ENCODE data around the gene NOX5. TPM values are rescaled to one million over a fixed set of nuclear protein-coding genes. Genes with fewer than 3 reads are reported as not detected.

The NOX5 gene
- total RNA-seq, 1 experiment from 2014 or later = 2.9 TPM

DNA sequence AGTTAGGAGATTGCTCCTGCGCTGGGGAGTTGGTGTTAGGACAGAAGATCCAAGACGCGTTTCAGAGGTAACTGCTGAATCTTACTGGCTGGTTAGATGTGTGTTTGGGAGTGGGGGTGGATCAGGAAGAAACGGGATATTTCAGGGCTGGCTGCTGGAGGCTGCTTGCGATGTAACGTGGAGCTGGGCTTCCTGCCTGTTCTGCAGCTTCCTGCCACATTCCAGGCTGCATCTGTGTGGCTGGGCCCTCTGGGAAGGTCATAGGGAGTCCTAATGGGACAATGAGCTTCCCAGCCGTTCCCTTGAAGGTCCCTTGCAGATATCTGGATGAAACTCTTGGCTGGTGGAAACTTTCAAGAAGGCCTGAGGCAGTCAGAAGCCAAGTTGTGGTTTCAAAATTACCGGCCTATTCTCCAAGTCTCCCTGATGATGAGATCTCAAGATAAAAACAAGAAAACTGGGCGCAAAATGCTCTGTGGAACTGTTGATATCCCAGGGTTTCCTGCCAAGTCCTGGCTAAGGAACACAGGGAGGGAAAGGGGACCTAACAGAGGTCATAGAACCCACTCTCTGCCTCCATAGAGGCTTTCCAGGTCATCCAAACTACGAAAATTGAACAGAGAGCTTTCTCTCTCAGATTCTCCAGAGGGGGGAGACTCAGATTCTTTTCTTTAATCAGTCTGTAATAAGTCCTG lies 67.0 kb downstream of the NOX5 start:
- DNase-seq (ENCODE audit: low read depth) = peak; percentile 95

DNA sequence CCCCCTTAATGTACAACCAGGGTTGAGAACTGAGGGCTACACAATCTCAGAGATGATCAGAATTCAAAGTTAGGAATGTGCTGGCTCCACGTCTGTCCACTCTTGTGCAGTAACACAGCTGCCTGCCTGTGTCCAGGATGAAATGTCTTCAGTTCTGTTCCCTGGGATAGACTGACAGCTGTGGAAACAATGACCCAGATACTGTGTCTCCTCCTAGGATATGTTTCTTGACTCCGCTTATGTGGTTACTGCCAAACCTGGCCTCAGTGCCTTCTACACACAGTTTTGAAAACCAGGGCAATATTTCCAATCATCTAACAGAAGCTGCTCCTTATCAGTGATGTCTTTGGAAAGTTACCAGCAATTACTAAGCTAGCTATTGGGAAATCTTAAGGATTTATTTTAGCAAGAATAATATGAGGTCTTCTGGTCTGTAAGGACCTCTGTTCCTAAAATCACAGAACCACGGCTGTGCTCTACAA lies 67.6 kb downstream of the NOX5 start:
- DNase-seq (ENCODE audit: low read depth) = peak; percentile 63

DNA sequence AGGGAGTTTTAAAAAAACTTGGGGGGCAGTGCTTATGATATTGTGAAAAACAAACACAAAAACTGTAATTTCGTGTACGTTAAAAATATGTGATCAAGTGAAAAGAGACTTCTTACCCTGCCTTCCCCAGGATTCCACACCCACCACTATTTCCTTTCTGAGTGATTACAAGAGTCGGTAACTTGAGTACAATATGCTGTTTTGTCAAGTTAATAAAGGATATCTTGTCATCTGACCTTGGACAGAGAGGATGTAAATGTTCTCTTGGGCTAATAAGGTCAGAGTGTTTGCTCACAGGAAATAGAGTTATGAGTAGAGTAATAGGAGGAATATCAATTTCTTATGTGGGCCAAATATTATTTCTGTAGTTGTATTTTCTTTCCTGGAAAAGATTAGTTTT lies 68.1 kb downstream of the NOX5 start:
- no peak for DNase-seq (ENCODE audit: low read depth)

DNA sequence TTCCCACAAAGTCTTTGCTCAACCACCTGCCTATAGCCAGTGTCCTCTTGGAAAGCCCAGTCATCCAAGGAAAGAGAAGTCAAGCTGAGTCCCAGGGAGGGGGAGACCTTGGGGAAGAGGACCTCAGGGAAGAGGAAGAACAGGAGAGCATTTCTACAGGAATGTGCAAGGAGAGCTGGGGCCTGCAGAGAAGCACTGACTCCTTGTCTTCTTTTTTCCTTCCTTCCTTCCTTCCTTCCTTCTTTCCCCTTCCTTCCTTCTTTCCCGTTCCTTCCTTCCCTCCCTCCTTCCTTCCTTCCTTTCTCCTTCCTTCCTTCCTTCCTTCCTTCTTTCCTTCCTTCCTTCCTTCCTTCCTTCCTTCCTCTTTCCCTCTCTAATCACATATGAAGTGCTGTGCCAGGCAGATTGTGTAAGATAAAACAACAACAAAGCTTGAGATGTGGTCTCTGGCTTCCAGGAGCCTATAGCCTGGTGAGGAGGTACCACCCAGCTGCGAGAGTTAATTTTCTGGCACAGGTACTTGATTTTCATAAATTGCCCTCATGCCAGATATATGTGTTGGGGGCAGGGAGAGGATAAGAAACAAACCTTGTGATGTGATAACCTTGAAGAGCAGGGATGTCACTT lies 70.0 kb downstream of the NOX5 start:
- DNase-seq (ENCODE audit: low read depth) = no peak

DNA sequence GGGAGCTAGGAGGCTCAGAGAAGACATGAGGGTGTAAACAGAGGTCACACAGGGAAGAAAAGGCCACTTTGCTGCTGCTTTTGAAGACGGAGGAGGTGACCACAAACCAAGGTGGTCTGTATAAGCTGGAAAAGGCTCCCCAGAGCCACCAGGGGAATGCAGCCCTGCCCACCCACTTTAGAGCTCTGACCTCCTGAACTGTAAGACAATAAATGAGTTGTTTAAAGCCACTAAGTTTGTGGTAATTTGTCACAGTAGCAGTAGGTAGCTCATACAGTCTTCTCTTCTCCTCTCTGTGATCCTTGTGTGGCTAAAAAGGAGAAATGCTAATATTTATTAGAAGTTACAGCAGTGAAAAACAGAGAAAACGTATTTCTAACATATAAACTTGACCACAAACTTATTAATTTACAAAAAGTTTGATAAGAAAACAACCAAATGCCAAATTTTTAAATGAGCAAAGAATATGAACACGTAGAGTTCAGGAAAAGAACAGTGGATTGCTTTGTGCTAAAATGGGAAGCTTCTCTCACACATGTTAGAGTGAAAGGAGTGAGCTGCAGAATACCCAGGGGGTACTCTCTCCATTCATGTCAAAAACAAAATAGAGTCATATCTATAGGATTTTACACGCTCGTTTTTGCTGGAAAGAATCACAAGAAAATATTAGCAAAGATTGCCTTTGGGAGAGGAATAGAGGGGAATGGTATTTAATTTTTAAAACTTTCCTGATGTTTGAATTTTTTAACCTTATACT lies 71.0 kb downstream of the NOX5 start:
- DNase-seq (ENCODE audit: low read depth) = no peak

DNA sequence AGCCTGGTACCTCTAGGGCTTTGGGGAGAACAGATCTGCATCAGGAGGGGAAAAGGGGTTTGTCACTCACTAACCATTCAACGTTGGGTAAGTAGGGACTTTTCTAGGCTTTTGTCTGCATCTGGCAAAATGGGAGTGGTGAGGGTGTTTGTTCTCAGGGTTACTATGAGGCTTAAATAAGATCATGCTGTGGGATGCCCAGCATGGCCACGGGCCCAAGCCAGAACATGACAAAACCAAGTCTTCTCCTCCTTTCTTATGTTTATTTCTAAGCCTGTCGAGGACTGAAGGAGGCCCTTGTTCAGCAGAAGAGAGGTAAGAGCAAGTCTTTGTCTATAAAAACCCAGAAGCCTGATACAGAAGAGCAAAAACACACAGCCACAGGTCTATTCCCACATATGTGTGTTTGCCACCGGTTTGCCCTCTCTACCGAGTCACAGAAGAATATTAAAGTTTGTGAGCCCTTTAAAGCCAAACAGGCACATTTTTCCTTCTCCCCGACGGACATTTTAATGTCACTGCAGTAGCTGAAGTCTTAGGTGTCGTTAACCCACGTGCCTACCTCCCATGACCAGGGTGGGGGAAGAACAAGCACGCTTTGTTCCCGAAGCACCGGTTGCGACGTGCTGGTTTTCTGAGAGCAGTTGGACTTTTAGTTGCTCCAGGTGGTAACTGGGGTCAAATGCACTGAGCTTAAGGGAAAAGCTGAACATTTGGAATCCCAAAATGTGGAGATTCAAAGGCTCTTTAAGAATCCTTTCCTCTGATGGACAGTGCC lies 72.1 kb downstream of the NOX5 start:
- DNase-seq (ENCODE audit: low read depth) = no peak

DNA sequence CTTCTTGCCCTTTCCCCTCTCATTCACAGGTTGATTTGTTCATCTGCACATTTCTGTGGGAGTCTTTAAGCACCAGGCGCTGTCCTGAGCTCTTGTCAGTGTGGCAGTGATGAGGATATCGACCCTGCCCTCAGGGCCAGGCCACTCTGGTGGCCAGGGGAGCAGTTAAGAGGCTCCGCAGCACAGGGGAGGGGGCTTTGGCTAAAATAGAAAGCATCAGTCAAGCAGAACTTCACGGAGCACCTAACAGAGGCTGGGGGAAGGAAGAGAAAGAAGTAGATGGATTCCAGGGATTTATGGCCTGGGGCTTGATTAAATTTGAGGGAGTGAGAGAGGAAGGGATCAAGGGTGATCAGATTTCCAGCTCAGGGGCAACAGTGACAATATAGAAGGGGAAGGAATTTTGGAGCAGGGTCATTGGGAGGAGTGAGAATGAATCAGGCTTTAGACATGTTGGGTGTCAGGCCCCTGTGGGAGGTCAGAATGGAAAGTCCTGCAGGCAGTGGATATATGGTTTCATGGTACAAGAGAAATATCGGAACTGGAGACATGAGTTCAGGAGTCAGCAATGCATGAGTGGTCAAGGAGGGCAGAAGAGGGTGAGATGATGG lies 73.0 kb downstream of the NOX5 start:
- no peak for DNase-seq (ENCODE audit: low read depth)

DNA sequence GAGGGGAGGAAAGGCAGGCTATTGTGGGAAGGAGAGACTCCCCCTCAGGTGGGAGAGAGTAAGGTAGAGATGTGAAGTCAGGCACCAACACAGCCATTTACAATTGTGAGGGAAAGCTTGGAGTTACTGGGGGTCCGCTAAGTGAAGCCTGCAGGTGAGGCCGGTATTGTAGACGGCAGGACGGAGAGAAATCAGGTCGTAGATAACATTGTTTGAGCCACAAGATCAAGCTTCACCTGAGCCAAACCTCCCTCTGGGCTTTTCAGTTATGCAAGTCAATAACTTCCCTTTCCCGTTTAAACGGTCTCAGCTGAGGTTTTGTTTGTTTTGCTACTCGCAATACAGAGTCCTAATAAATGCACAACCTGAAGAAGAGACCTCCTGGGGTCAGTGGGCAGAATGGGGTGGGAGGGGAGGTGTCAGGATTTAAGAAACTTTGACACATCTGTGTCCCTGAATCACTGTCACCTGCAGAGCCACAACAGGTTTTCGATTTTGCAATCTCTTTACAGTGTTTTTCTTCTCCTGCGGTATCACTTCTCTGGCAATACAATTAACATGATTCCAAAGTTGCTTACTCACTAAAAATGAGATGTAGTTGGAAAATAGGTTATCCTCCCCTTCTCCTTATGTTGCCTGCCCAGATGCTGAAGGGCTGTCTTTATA lies 73.9 kb downstream of the NOX5 start:
- DNase-seq (ENCODE audit: low read depth) = no peak

DNA sequence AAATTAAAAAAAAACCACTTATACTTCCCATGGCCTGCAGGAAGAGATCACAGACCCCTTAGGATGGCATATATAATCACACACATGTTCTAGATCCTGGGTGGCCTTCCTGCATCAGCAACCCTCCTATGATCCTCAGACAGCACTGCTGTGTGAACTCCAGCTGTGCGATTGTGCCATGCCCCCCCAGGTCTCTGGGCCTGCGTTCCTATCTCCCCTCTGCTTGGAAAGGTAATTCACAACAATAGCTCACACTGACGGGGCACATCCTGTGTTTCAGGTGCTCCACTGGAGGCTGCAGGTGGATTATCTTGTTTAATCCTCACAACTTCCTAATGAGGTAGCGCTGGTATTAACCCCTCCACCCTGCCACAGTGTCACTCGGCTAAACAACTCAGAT lies 74.8 kb downstream of the NOX5 start:
- no peak for DNase-seq (ENCODE audit: low read depth)

DNA sequence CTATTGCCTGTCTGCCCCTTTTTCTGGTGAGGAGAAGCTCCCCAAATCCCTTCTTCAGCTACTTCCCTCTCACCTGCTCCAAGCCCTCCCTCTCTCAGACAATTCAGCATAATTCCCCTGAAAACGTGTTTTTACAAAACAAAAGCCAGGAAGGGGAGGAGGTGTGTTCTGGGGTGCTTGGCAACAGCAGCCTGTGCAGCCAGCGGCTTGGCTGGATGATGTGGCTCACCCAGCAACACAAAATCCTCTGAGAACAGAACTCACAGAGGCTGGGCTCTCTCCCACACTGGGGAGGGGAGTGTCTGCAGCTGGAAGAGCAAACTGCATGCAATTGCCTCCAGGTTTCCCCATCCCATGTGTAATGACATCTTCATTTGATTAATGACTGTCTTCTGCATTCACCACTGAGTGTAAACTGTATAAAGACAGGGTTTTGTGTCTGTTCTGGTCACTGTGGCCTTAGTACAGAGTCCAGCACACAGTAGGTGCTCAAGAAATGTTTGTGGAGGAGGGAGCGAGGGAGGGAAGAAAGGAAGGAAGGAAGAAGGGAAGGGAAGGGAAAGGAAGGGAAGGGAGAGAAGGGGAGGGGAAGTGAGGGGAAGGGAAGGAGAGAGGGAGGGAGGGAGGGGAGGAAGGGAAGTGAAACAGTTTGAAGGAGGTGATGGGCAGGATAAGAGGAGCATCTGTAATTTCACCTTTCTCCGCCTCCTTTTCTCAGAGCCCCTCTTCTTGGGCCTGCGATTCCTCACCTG lies 75.9 kb downstream of the NOX5 start:
- peak; percentile 61 for DNase-seq (ENCODE audit: low read depth)

DNA sequence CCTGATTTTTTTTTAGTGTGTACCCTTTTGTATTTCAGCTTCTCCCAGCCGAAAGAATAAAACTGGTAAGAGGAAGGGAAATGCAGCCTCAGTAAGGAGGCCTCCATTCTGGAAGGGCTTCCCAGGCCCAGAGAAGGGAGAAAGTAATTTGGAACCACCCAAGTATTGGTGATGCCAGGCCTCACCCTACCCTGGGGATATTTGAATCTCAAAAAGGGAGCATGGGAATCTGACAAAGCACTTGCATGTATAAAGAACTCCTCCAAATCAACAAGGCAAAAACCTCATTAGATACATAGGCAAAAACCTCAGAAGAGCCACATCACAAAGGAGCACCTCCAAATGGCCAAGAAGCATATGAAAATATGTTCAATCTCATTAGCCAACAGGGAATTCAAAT lies 77.2 kb downstream of the NOX5 start:
- no peak for DNase-seq (ENCODE audit: low read depth)

DNA sequence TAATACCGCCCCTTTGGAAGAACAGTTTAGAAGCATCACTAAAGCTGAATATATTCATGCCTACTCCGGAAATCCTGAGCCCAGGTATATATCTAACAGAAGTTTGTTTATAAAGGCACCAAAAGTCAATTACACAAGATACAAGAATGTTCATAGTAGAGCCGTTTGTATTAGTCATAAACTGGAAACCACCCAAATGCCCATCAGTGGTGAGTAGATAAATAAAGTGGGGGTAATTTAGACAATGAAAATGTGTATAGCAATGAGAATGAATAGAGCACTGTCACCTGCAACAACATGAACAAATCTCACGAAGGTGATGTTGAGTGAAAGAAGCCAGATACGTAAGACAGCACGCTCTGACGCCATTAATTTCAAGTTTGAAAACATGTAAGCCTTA lies 77.7 kb downstream of the NOX5 start:
- peak; percentile 85 for DNase-seq (ENCODE audit: low read depth)

DNA sequence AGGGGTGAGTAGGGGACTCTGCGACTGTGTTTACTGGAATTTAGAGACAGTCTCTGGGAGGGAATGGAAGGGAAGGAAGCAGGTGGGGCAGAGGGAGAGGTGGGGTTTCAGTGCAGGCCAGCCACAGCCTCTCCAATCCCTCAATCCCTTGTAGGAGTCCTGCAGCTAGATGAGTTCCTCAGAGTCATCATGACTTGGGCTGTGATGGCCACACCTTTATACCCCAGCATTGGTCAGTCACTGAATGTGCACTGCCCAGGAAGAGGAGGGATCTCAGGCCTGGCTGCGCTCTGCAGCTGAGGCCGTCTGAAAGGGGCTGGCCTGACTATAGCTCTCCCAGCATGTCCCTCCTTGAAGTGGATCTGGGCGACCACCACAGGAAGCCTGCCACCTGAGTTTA lies 78.6 kb downstream of the NOX5 start:
- no peak for DNase-seq (ENCODE audit: low read depth)

DNA sequence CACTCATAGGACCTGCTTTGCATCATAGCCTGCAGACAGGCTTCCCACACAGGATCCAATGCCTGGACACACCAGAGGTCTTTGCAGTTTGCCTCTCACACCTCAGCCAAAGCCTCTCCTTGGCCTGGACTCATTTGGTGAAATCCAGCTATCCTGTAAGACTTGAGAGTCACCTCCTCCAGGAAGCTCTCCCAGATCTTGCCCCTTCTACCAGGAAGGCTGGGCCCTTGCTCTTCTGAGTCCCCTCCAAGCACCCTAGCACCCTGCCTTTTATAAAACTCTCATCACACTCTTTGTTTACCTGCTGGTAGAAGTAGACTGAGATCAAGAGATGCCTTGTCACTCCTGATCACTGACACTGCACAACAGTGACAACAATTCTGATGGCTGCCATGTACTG lies 79.1 kb downstream of the NOX5 start:
- no peak for DNase-seq (ENCODE audit: low read depth)

DNA sequence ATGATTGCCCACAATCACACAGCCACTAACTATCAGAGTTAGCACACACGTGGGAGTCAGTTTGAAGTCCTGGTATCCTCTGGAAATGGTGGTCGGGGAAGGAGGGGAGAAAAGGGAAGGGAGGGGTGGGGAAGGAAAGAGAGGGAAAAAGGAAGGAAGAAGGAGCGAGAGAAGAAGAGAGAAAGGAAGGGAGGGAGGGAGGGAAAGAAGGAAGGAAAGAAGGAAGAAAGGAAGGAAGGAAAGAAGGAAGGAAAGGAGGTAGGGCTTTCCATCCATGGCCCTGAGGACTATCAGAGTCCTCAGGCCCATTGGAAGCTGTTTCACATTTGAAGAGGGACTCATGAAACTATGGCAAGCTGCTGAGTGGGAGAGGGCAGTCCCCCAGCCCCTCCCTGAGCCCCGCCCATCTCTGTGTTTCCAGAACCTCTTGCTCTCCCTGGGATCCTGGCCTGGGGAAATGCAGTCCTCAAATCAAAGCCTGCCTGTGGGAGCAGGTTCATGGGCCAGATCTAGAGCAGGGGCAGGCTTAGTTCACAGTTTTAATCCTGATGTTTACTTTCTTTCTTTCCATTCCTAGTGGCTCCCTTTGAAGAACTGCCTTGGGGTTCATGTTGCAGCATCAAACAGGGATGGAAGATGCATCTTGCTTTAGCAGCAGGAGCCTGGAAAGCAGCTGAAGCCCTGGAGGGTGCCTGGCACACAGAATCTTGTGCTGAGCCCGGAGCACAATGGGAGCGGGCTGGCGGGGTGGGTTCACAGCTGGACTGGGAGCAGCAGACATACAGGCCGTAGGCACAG lies 79.8 kb downstream of the NOX5 start:
- no peak for DNase-seq (ENCODE audit: low read depth)

DNA sequence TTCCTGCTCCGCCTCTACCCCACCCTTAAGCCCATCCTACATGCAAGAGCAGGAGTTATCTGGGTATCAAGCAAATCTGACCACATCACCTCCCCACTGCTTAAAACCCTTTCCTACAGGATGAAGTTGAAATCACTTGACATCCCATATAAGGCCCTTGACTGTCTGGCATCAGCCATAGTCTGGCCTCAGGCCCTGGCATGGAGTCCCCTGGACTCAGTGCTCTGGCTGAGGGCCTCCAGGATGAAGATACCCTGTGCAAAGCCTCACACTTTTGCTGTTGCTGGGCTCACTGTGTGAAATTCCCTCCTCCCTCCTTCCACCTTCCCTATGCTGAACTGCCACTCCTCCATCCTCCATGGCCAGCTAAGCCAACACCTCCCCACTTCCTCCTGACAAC lies 80.8 kb downstream of the NOX5 start:
- no peak for DNase-seq (ENCODE audit: low read depth)

DNA sequence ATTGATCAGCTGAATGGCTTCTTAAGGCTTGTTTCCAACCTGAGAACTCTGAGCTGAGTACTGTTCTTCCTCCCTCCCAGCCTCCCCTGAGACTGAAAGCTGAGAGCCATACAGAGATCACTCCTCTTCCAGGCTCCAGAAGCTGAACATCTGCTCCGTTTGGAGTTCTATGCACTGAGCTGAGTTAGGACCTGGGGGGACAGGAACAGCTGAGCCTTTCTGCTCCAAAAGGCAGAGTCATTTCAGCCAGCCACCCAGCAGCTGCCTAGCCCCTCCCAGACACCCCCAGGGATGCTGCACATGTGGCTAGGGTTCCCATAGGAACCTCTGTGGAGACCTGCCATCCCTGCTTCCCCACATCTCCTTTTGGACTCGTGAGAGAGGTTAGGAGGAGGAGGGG lies 81.7 kb downstream of the NOX5 start:
- DNase-seq (ENCODE audit: low read depth) = no peak

DNA sequence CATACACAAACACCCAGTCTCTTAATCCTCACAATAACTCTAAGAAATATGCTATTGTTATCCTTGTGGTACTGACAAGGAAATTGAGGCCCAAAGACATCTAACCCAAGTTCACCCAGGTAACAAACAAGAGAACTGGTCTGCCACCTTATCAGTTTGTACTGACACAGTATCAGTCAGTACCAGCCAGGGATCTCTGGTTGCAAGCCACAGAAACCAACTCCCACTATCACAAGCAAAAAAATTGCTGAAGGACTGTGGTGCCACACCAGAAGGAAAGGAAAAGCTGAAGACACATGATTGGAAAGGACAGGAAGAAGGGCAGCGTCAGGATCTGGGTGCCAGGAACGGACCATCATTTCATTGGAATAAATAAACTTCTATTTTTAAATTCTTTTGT lies 82.1 kb downstream of the NOX5 start:
- no peak for DNase-seq (ENCODE audit: low read depth)

DNA sequence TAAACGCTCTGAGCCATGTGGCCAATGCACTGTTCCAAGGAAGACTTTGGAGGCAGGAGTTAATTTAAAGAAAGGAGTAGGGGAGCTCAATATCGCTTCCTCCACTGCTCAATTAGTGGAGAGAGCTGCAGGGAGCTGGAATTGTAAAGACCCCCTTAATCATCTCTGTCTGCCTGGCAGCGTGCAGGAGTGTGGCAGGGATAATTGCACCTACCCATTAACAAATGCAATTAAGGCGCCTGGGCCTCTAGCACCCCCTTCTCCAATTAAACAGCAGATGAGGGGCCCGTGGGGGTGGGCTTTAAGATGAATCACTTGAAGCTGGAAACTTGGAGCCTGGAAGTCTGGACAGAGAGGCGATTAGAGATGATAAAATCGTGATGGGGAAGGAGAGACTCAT lies 84.3 kb downstream of the NOX5 start:
- no peak for DNase-seq (ENCODE audit: low read depth)

DNA sequence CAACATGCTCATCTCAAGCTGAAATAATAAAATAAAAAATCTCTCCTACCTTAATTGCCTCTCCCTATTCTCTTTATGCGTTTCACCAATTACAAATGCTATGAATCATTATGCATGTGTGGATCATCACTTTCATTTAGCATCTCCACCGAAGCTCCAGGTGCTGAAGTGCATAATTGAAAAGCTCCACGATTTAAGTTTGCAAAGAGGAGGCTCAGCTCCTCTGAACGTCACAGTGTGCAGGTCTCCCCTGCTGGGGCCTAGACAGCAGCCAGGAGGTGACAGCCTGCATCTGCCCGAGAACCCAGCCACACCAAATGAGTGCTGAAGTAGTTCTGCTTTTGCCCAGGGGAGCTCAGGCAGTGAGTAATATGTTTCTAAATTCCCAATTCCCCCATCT lies 85.4 kb downstream of the NOX5 start:
- DNase-seq (ENCODE audit: low read depth) = no peak
